Cerebellar cortex (tissue), 1 donor: ENCODE data around the gene BMP7.
A peak's percentile ranks its signal among the peaks of the same experiment; 100 is the strongest.

Source experiments
- DNase-seq: peaks from one replicate; pipeline ENCODE4 v3.0.0-alpha.2; 2015; ENCODE audit warnings: low spot score

Gene BMP7

GRCh38 chr20:57266291-57267157, at the start of gene BMP7:
TSS of gene BMP7 (minus strand) at chr20:57266641. CDS start at chr20:57266122, 519 bp downstream.
- DNase-seq, result peak; percentile 44

GRCh38 chr20:57315976-57316480, 49.6 kb upstream of the BMP7 start:
- no peak for DNase-seq

- no peak for DNase-seq
Observed at GRCh38 chr20:57315083-57315975, 48.9 kb upstream of the BMP7 start.

GRCh38 chr20:57313951-57314350, 47.5 kb upstream of the BMP7 start:
- no peak for DNase-seq

GRCh38 chr20:57313230-57313629, 46.8 kb upstream of the BMP7 start:
- DNase-seq, result no peak

DNA sequence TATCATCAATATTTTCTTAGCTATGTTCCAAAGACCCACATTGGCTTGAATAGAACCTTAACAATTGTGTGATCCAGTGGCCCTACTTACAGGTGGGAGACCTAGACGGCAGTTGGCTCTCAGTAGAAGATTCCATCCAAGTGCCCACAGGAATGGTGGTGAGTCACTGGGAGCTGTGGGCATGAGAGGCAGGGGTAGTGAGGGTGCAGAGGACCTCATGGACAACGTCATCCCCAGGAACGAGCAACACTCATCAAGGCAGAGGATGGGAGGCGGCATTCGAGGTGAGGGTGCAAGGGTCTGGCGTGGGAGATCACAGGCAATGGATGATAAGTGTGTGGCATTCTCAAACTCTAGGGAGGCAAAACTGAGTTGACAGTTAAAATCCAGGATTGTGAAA, 45.7 kb upstream of the BMP7 start:
- no peak for DNase-seq

DNA sequence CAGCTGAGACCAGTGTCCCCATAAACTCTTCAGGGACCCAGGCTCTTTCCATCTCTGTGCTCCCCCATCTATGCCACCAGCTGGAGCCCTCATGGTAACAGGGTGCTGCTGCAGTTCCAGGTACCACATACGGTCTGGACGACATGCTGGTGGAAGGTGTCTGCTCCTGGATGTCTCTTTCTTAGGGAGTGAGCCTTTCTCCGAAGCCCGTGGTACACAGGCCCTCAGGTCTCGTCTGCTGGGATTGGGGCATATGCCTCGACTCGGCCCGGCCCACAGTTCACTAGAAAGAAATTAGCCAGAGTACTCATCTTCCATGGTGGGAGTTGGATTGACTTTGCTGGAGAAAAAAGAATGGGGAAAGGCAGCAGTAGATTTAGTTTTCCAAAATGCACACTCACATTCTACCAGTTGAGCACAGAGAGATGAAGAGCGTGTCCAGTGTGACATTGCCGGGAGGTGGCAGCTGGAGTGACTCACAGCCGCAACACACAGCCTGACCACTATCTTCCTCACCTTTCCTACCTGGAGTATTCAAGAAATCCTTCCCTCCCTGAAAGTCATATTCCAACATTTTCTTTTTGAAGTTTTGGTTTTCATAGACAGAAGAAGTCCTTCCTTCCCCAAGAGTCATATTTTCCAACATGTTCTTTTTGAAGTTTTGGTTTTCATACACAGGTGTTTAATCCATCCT, 44.5 kb upstream of the BMP7 start:
- no peak for DNase-seq

DNA sequence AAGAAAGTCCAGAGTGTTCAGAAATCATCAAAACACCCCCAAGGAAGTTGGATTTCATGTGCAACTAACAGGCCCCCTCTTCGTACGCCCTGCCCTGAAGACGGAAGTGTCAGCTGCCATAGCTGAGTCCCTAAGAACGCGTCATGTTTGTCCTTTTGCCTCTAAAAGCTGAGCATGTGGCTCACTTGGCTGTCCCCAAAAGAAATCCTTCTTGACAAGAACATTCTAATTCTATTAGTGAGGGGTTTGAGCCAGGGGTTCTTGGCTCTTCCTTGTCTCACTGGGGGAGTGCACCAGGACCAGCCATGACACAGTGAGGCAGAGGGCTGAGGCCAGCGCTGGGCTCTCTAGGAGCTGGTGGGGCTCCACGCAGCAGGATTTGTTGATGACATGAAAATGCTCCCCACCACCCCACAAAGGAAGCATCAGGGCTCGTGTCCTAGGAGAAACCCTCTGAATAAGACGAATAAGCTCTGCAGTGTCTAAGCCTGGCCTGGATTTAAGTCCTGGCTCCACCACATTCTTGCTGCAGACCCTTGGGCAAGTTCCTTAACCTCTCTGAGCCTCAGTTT, 43.2 kb upstream of the BMP7 start:
- DNase-seq, result no peak

DNA sequence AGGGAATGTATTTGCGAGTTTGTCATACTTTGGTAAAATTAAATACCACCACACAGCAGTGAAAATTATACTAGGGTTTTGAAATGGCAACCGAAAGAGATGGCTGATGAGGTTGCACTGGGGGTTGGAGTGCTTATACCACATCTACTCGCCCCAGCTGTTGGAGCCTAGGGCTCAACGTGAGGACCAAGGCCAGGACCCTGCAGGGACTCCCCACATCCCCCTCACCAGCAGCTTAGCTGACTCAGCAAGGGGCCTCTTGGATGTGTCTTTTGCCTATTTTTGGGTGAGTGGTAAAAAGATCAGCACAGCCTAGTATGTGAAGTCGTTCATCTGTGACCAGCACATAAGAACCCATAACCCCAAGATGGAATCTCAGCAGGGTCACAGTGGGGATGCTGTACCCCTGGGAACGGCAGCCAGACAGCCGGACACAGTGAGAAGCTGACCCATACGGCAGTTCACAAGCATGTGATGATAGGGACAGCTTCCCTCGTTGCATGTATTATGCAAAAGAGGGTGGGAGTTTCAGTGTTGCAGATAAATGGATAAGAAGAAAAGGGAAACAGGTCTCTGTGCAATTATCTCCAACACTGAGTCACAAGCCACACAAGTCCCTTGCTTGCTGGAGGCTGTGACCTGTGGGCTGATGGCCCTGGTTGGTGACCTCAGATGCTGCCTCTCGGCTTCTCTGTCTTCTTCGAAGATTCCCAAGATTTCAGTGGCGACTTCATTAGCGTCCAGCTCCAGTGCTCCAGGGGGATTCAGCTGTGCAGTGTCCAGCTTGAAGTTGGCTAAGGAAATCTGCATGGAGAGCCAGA, 42.2 kb upstream of the BMP7 start:
- no peak for DNase-seq

DNA sequence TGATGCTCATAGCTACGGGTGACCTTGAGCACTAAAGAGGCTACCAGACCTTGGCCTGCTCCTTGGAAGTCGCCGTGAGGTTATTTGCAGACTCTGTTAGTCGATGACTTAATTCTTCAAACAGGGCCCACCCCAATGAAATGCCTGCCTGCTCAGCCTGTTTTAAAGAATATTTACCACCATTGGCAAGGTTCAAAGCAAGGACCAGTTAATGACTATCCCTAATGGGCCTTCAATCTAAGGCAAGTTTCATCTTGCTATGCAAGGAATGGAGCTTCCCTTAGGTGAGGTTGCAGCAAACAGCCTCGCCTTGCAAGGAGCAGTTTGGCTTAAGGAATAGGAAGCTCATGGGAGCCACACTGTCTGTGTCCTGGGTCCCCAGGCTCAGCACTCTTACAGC, 40.3 kb upstream of the BMP7 start:
- DNase-seq, result no peak

DNA sequence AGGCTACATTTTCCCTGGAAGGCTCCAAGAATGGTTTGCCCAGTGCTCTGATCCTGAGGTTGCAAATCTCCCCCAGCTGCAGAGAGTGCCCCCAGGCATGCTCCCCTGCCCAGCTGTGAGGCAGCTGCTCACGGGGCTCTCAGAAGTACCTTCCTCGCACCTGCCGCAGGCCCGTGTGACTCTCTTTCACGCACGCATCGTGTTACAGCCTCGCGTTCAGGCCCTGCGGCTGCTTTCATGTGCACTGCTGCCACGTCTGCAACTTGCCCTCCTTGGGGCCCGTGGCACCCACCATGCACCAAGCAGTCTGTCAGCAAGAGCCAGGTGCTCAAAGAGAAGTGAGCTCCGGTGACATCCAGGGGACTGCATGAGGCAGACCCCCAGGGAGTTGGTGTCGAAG, 34.6 kb upstream of the BMP7 start:
- no peak for DNase-seq

- no peak for DNase-seq
Observed at GRCh38 chr20:57298457-57298856, 32.0 kb upstream of the BMP7 start.

- no peak for DNase-seq
Observed at GRCh38 chr20:57294550-57294949, 28.1 kb upstream of the BMP7 start.

DNA sequence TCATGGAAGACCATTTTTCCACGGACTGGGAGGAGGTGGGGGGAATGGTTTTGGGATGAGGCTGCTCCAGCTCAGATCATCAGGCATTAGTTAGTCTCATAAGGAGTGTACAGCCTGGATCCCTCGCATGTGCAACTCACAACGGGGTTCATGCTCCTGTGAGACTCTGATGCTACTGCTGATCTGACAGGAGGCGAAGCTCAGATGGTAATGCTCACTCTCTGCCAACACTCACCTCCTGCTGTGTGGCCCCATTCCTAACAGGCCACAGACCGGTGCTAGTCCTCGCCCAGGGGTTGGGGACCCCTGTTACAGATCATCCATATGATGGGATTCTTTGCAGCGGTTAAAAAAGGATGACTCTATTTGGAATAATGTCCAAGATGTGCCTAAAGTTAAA, 27.6 kb upstream of the BMP7 start:
- no peak for DNase-seq

GRCh38 chr20:57292611-57293010, 26.2 kb upstream of the BMP7 start:
- no peak for DNase-seq

DNA sequence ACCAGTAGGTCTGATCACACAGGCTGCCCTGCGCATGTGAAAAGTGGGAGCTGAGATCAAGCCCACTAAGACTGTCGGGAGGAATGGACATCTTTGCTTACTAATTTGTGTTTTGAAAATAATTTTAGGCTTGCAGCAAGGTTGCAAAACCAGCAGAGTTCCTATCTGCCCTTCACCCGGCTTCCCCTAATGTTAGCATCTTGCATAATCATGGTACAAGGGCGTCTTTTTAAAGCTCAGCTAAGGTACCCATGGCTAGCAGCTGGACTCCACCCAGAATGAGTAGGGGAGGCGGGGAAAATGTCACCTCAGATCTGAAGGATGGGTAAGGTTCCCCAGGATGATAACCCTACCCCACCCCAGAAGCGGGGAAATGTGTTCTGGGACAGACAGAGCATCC, 25.3 kb upstream of the BMP7 start:
- no peak for DNase-seq

GRCh38 chr20:57291003-57291402, 24.6 kb upstream of the BMP7 start:
- no peak for DNase-seq

DNA sequence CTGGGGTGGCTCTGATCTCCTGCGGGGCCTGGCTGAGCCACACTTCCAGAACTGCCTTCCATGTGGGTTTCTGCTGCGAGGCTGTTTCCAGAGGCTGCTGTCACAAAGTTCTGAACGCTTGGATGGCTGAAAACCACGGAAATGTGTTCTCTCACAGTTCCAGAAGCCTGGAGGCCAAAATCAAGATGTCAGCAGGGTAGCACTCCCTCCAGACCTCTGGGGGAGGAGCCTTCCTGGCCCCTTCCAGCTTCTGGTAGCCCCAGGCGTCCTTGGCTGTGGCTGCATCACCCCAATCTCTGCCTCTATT, 23.7 kb upstream of the BMP7 start:
- DNase-seq, result no peak

GRCh38 chr20:57289391-57290177, 23.1 kb upstream of the BMP7 start:
- DNase-seq, result no peak

DNA sequence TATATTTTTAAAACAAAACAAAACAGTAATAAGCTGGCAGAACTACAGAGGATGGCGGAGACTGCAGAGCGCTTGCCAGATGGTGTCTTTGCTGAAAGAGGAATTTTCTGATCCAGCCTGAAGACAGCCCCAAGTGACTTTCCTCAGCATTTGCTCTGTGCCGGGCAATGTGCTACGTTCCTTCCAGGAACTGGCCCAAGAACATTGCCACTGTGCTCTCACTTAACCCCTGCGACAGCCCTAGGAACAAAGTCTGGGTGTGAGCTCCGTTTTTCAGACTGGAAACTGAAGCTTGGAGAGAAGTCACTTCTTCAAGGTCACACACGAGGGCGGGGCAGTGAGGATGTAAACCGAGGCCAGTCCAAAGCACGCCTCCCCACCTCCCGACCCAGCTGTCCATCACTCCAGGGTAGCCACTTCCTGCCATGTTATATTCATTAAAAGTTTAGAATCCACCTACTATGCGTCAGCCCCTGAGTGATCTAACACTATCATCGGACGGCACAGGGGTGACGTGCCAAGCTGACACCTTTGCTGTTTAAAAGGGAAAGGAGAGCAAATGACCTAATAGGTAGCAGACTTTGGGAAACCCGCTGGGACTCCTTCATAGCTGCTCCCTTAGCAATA, 22.3 kb upstream of the BMP7 start:
- DNase-seq, result no peak
